HG03045 (cell line): ENCODE data around the gene PNMA1.

Experiments used
- ATAC-seq: cut with Tn5 transposase; IDR thresholded peaks from one replicate; pipeline ENCODE4 v1.9.1; 2021; ENCODE audit warnings: mild to moderate bottlenecking, moderate library complexity; ENCODE audit not compliant: unreplicated experiment

The PNMA1 gene

GRCh38 chr14:73713803-73714655 lies at the start of gene PNMA1:
PNMA1 (minus strand) TSS chr14:73714384; CDS start chr14:73713639, 745 bp downstream.
- ATAC-seq: peak; percentile 65

DNA sequence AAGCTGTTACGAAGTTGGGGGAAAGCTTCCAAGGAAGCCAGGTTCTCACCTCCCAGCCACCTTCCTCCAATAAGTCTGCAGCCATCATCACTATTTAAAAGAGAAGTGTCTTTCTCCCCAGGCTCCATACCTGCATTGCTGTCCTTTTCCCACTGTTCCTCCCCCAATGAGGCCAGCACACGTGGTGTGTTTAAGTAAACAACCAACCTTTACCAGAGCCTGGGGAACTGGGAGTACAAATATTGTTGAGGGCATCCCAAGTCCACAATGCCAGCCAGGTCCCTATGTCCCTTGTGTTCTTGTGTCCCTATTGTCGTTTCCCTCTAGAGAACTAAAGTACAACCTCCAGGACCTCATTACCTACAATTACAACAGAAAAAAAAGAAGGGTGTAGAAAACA lies 49.2 kb upstream of the PNMA1 start:
- no peak for ATAC-seq

- peak; percentile 26 for ATAC-seq
These were observed 48.2 kb upstream of the PNMA1 start for GRCh38 chr14:73762375-73762822.

DNA sequence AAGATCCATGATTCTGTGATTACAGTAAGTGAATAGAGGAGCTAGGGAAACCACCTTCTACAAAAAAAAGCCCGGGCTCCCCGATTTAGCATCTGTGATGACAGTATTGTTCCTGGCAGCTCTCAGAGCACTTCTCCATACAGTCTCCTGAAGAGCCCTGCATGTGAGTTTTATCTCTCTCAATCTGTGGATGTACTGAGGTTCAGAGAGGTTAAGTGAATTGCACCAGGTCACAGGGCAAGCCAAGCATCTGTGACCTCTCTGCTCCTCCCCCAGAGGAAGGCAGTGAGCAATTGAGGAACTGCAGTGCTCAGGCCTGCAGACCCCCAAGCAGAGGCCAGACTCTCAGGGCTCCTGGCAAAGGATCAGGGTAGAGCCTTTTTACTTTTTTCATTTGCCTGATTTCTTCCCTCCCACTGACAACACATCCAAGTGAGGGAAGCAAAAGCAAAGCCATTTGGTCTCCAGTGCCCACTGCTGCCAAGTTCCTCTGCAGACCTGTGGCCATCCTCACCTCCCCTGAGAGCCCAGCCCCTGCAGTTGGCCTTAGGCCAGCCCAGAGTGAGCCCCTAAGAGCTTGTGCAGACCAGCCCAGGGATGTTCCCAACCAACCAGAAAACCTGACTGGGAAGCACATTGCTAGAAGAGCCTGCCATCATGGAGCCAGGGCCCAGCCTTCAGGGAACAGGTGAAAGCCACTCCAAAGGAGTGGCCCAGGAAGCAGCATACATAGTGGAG lies 47.6 kb upstream of the PNMA1 start:
- no peak for ATAC-seq

DNA sequence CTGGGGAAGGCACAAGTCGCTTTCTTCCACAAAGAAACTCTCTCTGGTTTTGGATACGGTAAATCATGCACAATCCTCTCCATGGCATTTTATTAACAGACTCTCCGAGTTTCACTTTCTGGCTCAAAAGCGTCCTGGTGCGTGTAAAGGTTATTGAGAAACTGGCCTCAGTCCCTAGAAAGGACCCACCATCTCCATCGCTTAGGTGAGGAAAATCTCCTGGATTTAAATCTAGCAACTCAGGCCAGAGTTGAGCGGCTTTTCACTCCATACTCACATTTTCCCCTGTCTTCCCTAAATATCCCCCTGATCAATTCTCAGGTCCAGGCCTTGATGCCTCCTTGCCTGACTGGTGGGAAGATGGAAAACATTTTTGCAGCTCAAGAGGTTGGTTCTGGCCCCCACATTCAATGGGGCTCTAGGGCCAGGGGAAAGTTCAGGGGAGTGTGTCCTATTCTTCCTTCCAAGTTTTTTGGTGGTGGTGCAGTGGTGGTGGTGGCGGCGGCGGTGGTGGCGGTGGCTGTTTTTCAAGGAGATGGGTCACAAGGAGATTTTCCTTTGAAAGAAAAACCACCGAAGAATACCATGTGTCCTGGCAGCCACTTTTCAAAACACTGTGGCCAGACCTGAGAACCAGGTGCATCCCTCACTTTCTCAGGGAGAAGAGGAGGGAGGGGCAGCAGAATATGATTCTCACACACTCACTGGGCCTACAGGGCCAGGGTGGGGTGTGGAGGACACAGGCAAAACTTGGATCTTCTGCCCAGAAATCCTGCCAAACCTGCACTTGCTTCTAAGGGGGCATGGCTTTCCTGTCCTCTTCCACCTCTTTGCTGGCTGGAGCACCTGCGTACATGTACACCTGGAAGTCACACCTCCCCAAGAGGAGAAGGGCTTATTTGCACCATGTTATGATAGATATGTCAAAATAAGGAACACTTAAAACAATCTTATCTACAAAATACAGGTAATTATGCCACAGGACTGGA lies 46.7 kb upstream of the PNMA1 start:
- no peak for ATAC-seq

DNA sequence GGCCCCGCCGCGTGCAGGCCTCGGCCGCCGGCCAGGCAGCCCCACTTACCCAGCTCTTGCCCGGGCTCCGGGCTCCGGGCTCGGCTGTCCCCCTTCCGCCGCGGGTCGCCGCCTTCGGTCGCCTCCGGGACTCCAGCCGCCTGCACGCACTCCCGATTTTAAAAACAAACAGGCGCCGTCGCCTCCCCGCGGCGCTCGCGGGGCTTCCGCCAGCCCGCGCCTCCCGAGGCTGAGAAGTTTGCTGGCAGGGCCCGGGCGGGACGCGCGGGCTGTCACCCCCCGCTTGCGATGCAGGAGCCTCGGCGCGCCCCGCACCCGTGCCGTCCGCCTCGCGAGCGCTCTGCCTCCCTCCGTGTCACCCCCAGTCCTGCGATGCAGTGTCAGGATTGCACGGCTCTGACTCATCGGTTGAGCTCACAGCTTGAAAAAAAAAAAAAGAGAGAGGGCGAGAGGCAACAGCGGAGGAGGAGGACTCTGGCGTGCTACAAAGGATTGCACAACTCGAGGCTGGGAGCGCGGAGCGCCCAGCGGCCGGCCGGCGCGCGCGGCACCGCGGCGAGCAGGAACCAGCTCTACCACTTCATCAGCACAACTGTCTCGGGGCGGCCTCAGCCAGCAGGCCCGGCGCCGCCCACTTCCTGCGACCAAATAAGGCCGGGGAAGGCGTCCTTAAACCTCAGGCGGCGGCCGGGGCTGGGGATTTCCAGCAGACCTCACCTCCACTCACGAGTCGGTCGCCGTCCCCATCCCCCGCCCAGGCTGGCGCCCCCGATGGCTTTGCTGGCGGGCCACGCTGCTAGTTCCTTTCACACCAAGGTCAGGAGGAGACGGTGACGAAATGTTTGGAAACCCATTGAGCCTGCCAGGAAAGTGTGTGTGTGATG lies 45.8 kb upstream of the PNMA1 start:
- peak; percentile 63 for ATAC-seq

- ATAC-seq: peak; percentile 1
These were observed 45.1 kb upstream of the PNMA1 start for GRCh38 chr14:73759183-73759713.

DNA sequence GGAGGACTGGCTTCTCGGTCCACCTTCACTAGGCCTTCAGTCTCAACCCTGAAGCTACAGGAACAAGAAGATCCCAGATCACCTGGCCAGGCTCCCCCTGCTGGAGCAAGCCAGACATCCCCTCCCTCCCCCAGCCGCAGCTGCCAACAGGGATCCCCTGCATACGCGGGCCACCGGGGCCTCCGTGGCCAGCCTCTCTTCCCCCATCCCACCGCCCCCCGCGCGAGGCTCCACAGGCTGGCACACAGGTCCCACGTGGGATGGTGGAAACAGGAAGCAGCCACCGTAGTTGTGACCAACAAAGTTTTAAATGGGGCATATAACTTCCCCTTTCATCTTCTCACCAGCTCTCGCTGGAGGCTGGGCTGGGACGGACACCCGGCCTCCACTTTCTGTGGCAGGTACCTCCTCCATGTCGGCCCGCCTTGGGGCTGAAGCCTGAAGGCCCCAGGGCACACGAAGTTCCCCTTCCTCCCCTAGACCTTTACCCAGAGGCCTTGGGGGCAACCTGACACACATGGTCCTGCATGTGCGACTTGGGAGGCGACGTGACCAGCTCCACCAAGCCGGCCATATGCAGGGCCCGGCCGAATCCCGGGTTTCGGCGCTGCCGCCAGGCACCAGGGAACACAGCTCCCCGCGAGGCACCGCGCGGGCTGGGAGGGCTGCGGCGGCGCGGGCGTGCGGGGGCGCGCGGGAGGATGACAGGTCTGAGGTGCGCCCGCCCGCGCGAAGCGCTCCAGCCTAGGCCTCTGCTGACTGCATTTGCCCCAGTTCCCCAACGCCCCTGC lies 44.4 kb upstream of the PNMA1 start:
- no peak for ATAC-seq

GRCh38 chr14:73757876-73758391 lies 43.8 kb upstream of the PNMA1 start:
- no peak for ATAC-seq

DNA sequence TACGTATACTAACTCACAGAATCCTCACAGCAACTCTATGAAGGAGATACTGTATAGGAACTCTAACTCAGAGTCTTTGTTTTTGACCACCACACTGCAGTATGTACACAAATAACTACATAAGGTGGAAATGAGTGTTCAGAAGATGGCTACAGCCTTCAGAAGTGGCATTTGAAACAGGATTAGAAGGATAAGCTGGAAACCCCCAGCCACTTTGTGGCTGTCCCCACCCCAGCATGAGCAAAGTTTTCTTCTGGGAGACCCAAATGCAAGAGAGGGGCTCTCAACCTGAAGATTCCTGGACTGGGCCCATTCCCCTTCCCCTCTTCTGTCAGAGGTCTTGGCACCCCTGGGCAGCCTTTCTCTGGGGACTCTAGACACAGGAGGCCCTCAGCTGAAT lies 43.2 kb upstream of the PNMA1 start:
- no peak for ATAC-seq

DNA sequence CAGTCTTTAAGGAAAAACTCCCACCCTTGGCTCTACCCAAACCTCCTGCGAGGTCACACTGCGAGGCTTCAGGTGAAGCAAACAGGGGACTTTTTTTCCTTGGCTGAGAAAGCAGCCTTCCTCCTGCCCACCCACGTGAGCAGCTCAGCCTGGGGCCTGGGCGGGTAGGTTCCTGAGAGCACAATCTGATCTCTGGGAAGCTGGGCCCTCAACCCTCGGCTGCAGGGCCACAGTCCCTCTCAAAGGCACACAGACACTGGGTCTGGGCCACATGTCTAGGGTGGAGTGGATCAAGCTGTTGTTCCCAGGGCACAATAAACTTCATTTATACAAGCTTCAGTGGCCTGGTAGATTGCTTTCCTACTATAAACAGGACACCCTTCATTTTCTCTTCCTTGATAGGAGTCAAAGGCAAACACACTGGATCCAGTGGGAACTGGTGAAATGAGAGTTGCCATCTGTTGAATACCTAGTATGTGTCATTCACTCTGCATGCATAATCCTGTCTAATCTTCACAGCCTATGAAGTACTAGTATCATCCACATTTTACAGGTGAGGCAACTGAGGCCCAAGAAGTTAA lies 41.3 kb upstream of the PNMA1 start:
- no peak for ATAC-seq

DNA sequence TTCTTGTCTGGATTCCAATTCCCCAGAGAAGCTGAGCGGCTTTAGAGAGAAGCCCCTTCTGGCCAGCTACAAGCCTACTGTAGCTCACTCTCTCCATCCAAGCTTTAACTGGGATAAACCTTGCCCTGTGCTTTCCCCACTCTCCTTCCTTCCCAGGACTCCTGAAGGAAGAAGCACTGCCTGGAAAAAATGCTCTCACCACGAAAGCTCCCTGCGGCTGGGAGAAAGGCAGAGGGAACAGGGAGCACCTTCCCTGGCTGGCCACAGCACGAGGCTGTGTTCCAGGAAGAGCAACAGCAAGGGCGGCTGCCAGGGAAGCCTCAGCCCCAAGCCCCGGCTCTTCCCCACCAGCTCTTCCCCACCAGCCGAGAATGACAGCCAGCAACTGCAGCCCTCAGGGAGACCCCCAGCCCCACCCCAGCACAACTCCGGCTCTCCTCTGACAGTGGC lies 40.8 kb upstream of the PNMA1 start:
- no peak for ATAC-seq

- peak; percentile 47 for ATAC-seq
These were observed 40.0 kb upstream of the PNMA1 start for GRCh38 chr14:73753887-73754795.

- no peak for ATAC-seq
These were observed 39.1 kb upstream of the PNMA1 start for GRCh38 chr14:73753124-73753886.

DNA sequence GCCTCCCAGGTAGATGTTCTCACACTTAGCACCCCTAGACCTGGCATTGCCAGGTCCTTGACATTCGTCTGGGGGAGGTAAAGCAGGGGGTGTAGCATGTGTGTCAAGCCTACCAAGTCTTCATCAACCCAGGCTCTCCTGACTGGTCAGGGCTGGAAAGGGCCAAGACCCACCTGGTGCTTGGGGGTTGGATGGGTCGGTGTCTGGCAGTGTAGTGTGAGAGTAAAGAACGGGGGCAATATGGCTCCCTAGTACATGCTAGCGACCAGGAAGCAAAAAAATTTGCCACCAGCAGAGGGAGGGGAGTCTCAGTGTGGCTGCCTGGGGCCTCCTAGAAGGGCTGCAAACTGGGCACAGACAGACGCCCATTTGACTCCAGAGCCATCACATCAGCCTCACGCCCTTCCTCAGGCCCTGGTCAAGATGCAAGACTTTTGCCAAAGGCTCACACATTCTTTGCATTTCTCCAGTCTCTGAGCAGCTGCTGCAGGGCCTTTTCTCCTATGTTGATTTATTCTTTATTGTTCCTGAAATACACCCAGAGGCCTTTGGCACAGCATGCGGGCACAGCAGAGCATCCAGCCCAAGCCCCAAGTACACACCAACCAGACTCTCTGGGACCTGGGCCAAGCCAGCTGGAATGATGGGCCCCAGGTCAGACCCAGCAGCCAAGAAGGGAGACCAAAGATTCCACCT lies 38.3 kb upstream of the PNMA1 start:
- no peak for ATAC-seq
